Activated CD8-positive, alpha-beta T cell treated with anti-CD3 and anti-CD28 coated beads, Interleukin-2, amount 10 ng/mL, durations not matched to agents 7 days and 5 days (primary cell): ENCODE data around the gene BPIFA1. TPM values are rescaled to one million over a fixed set of nuclear protein-coding genes. Genes with fewer than 3 reads are reported as not detected.
A peak's percentile ranks its signal among the peaks of the same experiment; 100 is the strongest.

Experiments used
- ATAC-seq: fragments of 150-1000 bp; cut with Tn5 transposase; one replicate; pipeline ENCODE4 v1.10.0; 2021; ENCODE audit warnings: moderate library complexity
- CTCF ChIA-PET: fragments of 350-600 bp; sonication (Branson Sonifier 250); formaldehyde crosslinking; loops from one replicate; lab custom pipeline; 2021; ENCODE audit warnings: antibody characterized with exemption; lab: Charles Lee
- POLR2A ChIA-PET: fragments of 350-600 bp; sonication (Branson Sonifier 250); formaldehyde crosslinking; loops from one replicate; lab custom pipeline; 2021; ENCODE audit warnings: antibody characterized with exemption; lab: Charles Lee
- DNase-seq: peaks from one replicate; pipeline ENCODE4 v3.0.0-alpha.2; 2020
- H3K27ac Mint-ChIP-seq: one replicate; pipeline ENCODE4 v1.8.0; 2021; ENCODE audit warnings: mild to moderate bottlenecking, mixed read lengths
- H3K27me3 Mint-ChIP-seq: one replicate; pipeline ENCODE4 v1.8.0; 2021; ENCODE audit warnings: low read depth, mixed read lengths
- H3K36me3 Mint-ChIP-seq: one replicate; pipeline ENCODE4 v1.8.0; 2021; ENCODE audit warnings: low read depth, mixed read lengths
- H3K4me1 Mint-ChIP-seq: one replicate; pipeline ENCODE4 v1.8.0; 2021; ENCODE audit warnings: low read depth, mixed read lengths
- H3K4me3 Mint-ChIP-seq: one replicate; pipeline ENCODE4 v1.8.0; 2021; ENCODE audit warnings: mild to moderate bottlenecking, mixed read lengths
- H3K9me3 Mint-ChIP-seq: one replicate; pipeline ENCODE4 v1.8.0; 2022; ENCODE audit warnings: mixed read lengths; ENCODE audit not compliant: insufficient read depth
- total RNA-seq, 2 experiments: library from RNA; stranded (reverse); gene quantifications; one replicate each; pipeline ENCODE4 v1.2.3, GENCODE V29; 2021

The BPIFA1 gene
- total RNA-seq, 2 experiments from 2014 or later = not detected

DNA sequence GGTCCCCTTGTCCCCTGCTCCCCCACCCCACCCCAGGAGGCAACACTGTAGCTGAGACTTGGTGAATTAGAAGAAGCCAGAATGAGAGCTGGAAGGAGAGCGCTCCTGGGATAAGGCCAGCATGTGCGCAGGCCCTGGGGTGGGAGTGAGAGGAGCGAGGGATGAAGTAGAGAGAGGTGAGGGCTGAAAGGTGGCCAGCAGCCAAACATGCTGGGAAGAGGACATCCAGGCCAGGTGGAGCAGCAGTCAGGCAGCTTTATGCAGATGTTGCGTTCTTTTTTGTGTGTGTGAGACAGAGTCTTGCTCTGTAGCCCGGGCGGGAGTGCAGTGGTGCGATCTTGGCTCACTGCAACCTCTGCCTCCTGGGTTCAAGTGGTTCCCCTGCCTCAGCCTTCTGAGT lies 45.0 kb downstream of the BPIFA1 start:
- no peaks in the 10 kb centered on the region for H3K36me3 Mint-ChIP-seq
- ChIA-PET POLR2A (no interaction called here), CTCF (no interaction called here)
- no peak for DNase-seq
- no peaks in the 10 kb centered on the region for H3K9me3 Mint-ChIP-seq
- H3K4me3 Mint-ChIP-seq = no peak overlapping the region
- H3K27me3 Mint-ChIP-seq = peaks cover 16% of the 10 kb centered on the region
- no peaks in the 10 kb centered on the region for H3K4me1 Mint-ChIP-seq
- H3K27ac Mint-ChIP-seq = no peak overlapping the region
- ATAC-seq = no peak

DNA sequence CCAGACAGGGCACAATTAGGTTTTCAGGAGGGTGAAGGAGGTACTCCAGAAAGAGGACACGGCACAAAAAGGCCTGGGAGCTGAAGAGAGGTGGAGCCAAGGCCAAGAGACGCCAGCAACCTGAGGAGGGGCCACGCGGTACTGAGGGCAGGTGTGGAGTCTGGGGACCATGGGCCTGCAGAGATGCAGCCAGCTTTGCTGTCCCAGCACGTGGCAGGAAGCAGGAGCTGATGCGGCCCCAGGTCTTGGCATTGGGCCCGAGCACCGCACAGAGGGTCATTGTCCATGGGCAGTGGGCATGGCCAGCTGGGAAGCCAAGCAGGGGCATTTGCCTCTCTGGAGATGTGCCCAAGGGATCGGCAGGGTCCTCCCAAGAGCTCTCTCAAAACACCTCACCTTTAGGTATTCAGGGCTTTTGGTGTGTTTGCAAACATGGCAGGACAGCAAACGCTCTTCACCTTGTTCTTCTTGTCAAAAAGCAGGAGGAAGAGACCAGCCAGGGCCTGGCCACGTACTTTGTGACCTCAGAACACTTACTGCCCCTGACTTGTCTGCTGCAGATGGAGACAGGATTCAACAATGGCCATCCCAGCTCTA lies 45.9 kb downstream of the BPIFA1 start:
- H3K27me3 Mint-ChIP-seq = peaks cover 16% of the 10 kb centered on the region
- POLR2A ChIA-PET = no interaction called here

DNA sequence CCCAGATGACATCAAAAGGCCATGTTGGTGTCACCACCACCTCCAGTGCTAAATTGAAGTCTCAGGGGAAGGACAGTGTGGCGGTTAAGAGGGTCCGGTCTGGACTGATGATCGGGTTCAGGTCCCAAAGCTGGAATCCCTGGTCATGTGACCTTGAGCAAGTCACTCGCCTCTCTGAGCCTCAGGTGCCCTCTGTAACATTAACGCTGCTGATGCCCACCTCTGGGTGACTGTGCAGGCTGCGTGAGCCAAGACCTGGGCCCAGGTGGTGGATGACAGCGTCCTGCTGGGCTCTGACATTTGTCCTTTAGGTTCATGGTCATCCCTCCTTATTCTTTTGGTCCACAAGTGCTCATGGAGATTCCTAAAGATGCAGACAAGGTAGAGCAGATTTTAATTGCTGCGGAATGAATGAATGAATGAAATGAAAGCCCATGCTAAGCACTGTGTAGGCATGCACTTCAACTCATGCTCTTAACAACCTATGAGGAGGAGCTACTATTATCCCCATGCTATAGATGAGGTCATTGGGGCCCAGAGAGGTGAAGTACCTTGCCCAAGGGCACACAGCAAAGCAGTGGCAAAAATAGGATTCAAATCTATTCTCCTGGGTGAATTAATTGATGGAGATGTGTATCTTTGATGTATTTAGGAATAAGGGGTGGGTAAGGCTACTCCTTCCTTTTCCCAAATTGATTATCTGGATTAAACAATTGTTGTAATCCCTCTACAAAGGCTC lies 46.6 kb downstream of the BPIFA1 start:
- ChIA-PET CTCF (interaction anchor here (2.2 kb wide), 1 partner anchor 9 kb away, joined by 9 read pairs; no protein-coding TSS in a partner anchor), POLR2A (no interaction called here)
- ATAC-seq (no peak), DNase-seq (no peak)
- Mint-ChIP-seq H3K9me3 (no peaks in the 10 kb centered on the region), H3K27me3 (peaks cover 18% of the 10 kb centered on the region), H3K36me3 (no peaks in the 10 kb centered on the region), H3K27ac (no peak overlapping the region), H3K4me1 (no peaks in the 10 kb centered on the region), H3K4me3 (no peak overlapping the region)

More for the DNA sequence above, 45.9 kb downstream of the BPIFA1 start:
- no peak overlapping the region for H3K27ac Mint-ChIP-seq
- ATAC-seq (no peak), DNase-seq (no peak)
- H3K36me3 Mint-ChIP-seq = no peaks in the 10 kb centered on the region
- no peaks in the 10 kb centered on the region for H3K4me1 Mint-ChIP-seq
- CTCF ChIA-PET = interaction anchor here (2.2 kb wide), 1 partner anchor 10 kb away, joined by 9 read pairs; no protein-coding TSS in a partner anchor
- H3K4me3 Mint-ChIP-seq = no peak overlapping the region
- H3K9me3 Mint-ChIP-seq = no peaks in the 10 kb centered on the region

DNA sequence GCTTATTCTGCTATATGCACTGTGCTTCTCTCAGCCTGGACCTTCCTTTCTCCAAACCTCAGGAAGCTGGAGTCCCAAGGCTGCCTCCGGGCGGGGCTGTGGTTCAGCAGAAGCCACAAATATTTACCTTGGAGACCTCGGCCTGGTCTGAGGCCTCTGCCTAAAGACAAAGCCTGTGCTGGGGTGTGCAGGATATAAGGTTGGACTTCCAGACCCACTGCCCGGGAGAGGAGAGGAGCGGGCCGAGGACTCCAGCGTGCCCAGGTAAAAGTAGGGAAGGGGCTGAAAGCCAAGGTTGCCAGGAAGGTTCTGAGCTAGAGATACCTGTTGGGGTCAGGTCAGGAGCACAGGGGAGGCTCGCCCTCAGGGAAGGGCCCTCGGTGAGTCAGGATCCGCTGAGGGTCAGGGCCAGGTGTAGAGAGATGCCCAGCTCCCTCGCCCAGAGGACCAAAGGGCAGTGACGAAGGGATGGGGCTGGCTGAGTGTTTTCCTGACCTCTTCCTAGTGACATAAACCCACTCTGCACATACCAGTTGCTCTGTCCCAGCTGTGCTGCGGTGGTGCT lies 47.3 kb downstream of the BPIFA1 start, which contains the start of gene BPIFB1:
TSS of gene BPIFB1 (plus strand) at position 224 of the 565 bp plus-strand sequence. CDS start 2,860 bp downstream, outside the sequence.
- Mint-ChIP-seq H3K27me3 (peaks cover 18% of the 10 kb centered on the region), H3K36me3 (no peaks in the 10 kb centered on the region)
- CTCF ChIA-PET = interaction anchor here (2.2 kb wide), 1 partner anchor 8 kb away, joined by 9 read pairs; no protein-coding TSS in a partner anchor

DNA sequence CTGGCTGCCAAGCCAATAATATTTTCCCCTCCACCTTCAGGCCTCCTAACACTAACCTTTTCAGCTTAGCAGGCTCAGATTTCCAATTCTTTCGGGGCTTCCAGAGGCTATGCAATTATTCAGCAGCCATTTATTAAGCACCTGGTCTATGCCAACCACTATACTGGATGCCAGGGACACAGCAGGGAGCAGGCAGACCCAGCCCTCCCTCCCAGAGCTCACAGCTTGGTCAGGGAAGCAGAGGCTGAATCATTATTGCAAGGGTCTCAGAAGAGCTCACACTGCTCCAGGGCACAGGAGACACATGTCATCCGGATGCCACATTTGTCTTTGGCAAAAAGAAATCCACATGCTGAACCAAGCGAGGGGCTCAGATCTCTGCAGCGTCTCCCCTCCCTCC lies 48.5 kb downstream of the BPIFA1 start:
- CTCF ChIA-PET = no interaction called here

More for the DNA sequence above, 47.3 kb downstream of the BPIFA1 start, which contains the start of gene BPIFB1:
- POLR2A ChIA-PET = no interaction called here
- ATAC-seq (no peak), DNase-seq (no peak)
- H3K4me1 Mint-ChIP-seq = no peaks in the 10 kb centered on the region
- H3K4me3 Mint-ChIP-seq = no peak within 1 kb of the TSS
- no peaks in the 10 kb centered on the region for H3K9me3 Mint-ChIP-seq
- no peak within 1 kb of the TSS for H3K27ac Mint-ChIP-seq

DNA sequence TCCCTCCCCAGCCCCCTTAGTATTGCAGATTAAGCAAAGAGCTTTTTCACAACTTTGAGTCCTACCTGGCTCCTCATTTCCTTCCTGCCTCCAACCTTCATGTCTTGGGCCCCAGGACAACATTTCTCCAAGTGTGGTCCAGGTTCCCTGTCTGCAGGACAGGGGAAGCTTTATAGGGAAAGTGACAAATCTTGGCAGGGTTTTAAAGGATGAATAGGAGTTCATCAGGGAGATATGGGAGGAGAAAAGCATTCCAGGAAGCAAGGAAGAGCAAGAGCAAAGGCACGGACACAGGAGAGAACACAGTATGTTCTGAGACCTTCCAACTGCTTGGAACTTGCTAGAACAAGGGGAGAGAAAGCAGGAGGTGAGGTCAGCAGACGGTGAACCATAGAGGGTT lies 49.1 kb downstream of the BPIFA1 start:
- ChIA-PET POLR2A (no interaction called here), CTCF (no interaction called here)
- Mint-ChIP-seq H3K36me3 (no peaks in the 10 kb centered on the region), H3K4me1 (no peaks in the 10 kb centered on the region), H3K9me3 (no peaks in the 10 kb centered on the region), H3K4me3 (no peak overlapping the region), H3K27ac (no peak overlapping the region), H3K27me3 (peaks cover 10% of the 10 kb centered on the region)
- no peak for DNase-seq
- no peak for ATAC-seq

More for the DNA sequence above, 48.5 kb downstream of the BPIFA1 start:
- Mint-ChIP-seq H3K9me3 (no peaks in the 10 kb centered on the region), H3K4me1 (no peaks in the 10 kb centered on the region), H3K36me3 (no peaks in the 10 kb centered on the region), H3K27ac (no peak overlapping the region), H3K27me3 (peaks cover 14% of the 10 kb centered on the region), H3K4me3 (no peak overlapping the region)
- ATAC-seq (no peak), DNase-seq (no peak)
- POLR2A ChIA-PET = no interaction called here

DNA sequence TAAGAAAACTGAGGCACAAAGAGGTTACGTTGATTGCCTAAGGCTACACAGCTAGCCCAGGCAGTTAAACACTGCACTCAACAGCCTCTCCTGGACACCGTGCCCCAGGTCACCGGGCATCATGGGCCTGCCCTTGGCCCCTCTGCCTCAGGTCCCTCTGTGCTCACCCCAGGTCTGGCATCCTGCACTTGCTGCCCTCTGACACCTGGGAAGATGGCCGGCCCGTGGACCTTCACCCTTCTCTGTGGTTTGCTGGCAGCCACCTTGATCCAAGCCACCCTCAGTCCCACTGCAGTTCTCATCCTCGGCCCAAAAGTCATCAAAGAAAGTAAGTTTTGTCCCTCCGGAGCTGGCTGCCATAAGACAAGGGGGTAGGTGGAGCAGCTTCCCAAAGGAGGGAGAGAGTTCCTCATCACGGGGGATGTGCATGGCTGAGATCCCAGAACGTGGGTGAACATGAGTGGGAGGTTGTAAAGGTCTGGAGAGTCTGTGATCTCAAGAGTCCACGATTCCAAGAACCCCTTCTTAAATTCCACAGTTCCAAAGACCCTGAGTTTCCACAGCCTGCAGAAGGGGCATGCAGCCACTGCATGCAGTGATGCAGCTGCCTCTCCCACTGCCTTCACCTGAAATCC lies 50.2 kb downstream of the BPIFA1 start:
- POLR2A ChIA-PET = no interaction called here
- Mint-ChIP-seq H3K4me1 (no peaks in the 10 kb centered on the region), H3K27ac (no peak overlapping the region), H3K36me3 (no peaks in the 10 kb centered on the region), H3K27me3 (peaks cover 10% of the 10 kb centered on the region), H3K9me3 (no peaks in the 10 kb centered on the region), H3K4me3 (no peak overlapping the region)
- DNase-seq = no peak
- ATAC-seq = no peak
- CTCF ChIA-PET = no interaction called here

DNA sequence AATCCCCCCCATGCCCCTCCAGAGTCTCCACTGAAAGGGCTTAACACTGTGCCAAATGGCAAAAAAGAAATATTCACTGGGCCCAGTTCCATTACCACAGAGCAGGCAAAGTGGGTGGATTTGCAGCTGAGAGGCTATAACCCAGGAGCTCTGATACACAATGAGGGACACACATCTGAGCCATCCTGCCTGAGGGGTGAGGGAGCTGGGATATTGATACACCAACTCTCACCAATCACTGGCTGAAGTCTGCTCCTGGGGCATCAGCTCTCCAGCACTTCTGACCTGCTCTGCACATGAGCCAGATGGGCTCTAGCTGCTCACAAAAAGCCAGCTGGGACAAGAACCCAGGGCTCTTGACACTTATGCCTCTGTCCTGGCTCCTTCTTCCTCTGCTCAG lies 52.1 kb downstream of the BPIFA1 start:
- ChIA-PET CTCF (interaction anchor here (1.4 kb wide), 1 partner anchor 192 kb away, joined by 3 read pairs; no protein-coding TSS in a partner anchor), POLR2A (no interaction called here)
- H3K27me3 Mint-ChIP-seq = peaks cover 12% of the 10 kb centered on the region
- H3K4me3 Mint-ChIP-seq = no peak overlapping the region
- ATAC-seq (no peak), DNase-seq (no peak)
- no peaks in the 10 kb centered on the region for H3K4me1 Mint-ChIP-seq
- H3K27ac Mint-ChIP-seq = no peak overlapping the region
- no peaks in the 10 kb centered on the region for H3K9me3 Mint-ChIP-seq
- H3K36me3 Mint-ChIP-seq = no peaks in the 10 kb centered on the region

DNA sequence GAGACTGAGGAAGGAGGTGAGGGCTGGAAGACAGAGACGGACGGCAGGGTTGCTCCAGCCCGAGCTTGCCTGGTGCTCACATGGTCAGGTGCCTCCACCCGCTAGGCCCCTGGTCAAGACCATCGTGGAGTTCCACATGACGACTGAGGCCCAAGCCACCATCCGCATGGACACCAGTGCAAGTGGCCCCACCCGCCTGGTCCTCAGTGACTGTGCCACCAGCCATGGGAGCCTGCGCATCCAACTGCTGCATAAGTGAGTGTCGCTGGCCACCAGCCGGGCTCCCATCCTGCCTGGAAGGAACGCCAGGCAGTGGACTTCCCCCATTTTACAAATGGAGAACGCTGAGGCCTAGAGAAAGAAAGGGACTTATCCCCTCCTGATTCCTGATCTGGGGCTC lies 55.1 kb downstream of the BPIFA1 start:
- Mint-ChIP-seq H3K36me3 (no peaks in the 10 kb centered on the region), H3K9me3 (no peaks in the 10 kb centered on the region), H3K27me3 (peaks cover 5% of the 10 kb centered on the region), H3K27ac (no peak overlapping the region), H3K4me3 (no peak overlapping the region), H3K4me1 (no peaks in the 10 kb centered on the region)
- ChIA-PET CTCF (interaction anchor here (0.9 to 2.8 kb wide), 2 partner anchors 9 to 28 kb away, joined by 4 to 9 read pairs; partner anchors contain the start of gene BPIFB1), POLR2A (no interaction called here)
- ATAC-seq (no peak), DNase-seq (no peak)

DNA sequence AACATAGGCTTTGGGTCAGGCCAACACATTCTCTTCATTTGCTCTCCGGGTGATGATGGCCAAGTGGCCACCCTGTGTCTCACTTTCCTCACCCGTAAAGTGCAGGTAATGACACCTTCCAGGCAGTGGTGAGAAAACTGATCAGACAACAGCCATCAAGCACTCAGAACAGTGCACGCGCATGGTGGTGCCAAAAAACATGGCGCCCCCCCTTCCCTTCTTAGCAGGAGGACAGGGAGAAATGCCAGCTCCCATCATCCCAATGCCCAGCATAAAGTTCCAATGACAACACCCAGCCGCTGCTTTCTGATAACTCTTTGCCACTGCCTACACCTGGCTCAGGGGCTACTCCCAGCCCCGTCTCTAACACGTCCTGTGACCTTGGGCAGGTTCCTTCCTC lies 55.6 kb downstream of the BPIFA1 start:
- Mint-ChIP-seq H3K4me1 (no peaks in the 10 kb centered on the region), H3K27ac (no peak overlapping the region), H3K36me3 (no peaks in the 10 kb centered on the region), H3K9me3 (no peaks in the 10 kb centered on the region), H3K27me3 (peaks cover 5% of the 10 kb centered on the region), H3K4me3 (no peak overlapping the region)
- DNase-seq = no peak
- ChIA-PET POLR2A (no interaction called here), CTCF (interaction anchor here (0.6 to 2.8 kb wide), 7 partner anchors 9 to 502 kb away, joined by 3 to 9 read pairs (median 4); partner anchors contain the start of gene BPIFB1)
- no peak for ATAC-seq

DNA sequence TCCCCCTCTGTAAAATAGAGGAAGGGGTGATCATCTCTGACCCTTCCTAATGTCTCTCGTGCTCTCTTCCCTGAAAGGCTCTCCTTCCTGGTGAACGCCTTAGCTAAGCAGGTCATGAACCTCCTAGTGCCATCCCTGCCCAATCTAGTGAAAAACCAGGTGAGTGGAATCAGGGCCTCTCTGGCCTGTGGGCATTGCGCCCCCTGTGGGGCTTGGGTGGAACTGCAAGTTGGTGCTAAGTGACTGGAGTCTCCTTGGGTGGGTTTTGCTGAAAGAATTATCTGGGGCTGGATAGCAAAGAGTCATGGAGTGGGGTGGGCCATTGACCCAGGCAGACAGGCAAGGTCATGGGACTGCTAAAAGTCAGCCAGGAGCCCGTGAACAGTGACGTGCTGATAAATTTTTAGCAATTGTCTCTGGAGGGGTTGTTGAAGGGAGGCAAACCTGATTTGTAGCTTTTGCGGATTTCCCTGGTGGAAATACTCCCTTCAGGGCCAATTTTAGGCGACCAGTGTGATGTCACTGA lies 56.1 kb downstream of the BPIFA1 start:
- no peak overlapping the region for H3K4me3 Mint-ChIP-seq
- CTCF ChIA-PET = interaction anchor here (0.6 to 2.8 kb wide), 12 partner anchors 9 to 503 kb away, joined by 3 to 9 read pairs (median 4); partner anchors contain the start of gene BPIFB1
- H3K36me3 Mint-ChIP-seq = no peaks in the 10 kb centered on the region
- POLR2A ChIA-PET = no interaction called here
- DNase-seq (peak; percentile 74), ATAC-seq (peak; percentile 69)
- no peaks in the 10 kb centered on the region for H3K4me1 Mint-ChIP-seq
- no peaks in the 10 kb centered on the region for H3K9me3 Mint-ChIP-seq
- peaks cover 3% of the 10 kb centered on the region for H3K27me3 Mint-ChIP-seq
- H3K27ac Mint-ChIP-seq = no peak overlapping the region
